ENCODE data around the gene PLGRKT. TPM values are rescaled to one million over a fixed set of nuclear protein-coding genes. Genes with fewer than 3 reads are reported as not detected.

PLGRKT gene
- total RNA-seq, 8 experiments from 2014 or later: 21.5 to 32.0 (median 26.1) TPM

Other genes starting within 250 kb of the PLGRKT start
- gene INSL4, start 206.5 kb downstream of the PLGRKT start, total RNA-seq: under 1 TPM in 5 of 8 experiments, not detected in 3; 0.08 to 0.42 (median 0.36) TPM
- gene RLN2, start 133.2 kb downstream of the PLGRKT start, total RNA-seq: under 1 TPM in 4 of 8 experiments, not detected in 4; 0.18 to 0.91 (median 0.63) TPM
- under 1 TPM in 3 of 8 experiments, not detected in 5; 0.25 to 0.66 (median 0.41) TPM for gene RLN1, start 98.0 kb downstream of the PLGRKT start, total RNA-seq
- 1 to 10 TPM in 2 of 8 experiments, under 1 TPM in 6; 0.16 to 2.0 (median 0.70) TPM for gene CD274, start 12.6 kb upstream of the PLGRKT start, total RNA-seq
- gene PDCD1LG2, start 72.6 kb upstream of the PLGRKT start, total RNA-seq: 1 to 10 TPM in 2 of 8 experiments, under 1 TPM in 5, not detected in 1; 0.05 to 1.3 (median 0.29) TPM
- 10 to 100 TPM; 11.3 to 51.7 (median 20.2) TPM for gene RIC1, start 191.2 kb upstream of the PLGRKT start, total RNA-seq

Data from motor neuron (in vitro differentiated cells).